GM18508 (cell line): ENCODE data around the gene IGF1R.
"Not testable (repeated sequence)": the region's sequence is repeated elsewhere in the genome, so short reads cannot be mapped to it uniquely, and the experiment has no call there.

Experiments used
- ATAC-seq: cut with Tn5 transposase; IDR thresholded peaks from one replicate; pipeline ENCODE4 v1.9.1; 2021; ENCODE audit warnings: moderate number of reproducible peaks; ENCODE audit not compliant: insufficient read depth, unreplicated experiment

IGF1R gene

DNA sequence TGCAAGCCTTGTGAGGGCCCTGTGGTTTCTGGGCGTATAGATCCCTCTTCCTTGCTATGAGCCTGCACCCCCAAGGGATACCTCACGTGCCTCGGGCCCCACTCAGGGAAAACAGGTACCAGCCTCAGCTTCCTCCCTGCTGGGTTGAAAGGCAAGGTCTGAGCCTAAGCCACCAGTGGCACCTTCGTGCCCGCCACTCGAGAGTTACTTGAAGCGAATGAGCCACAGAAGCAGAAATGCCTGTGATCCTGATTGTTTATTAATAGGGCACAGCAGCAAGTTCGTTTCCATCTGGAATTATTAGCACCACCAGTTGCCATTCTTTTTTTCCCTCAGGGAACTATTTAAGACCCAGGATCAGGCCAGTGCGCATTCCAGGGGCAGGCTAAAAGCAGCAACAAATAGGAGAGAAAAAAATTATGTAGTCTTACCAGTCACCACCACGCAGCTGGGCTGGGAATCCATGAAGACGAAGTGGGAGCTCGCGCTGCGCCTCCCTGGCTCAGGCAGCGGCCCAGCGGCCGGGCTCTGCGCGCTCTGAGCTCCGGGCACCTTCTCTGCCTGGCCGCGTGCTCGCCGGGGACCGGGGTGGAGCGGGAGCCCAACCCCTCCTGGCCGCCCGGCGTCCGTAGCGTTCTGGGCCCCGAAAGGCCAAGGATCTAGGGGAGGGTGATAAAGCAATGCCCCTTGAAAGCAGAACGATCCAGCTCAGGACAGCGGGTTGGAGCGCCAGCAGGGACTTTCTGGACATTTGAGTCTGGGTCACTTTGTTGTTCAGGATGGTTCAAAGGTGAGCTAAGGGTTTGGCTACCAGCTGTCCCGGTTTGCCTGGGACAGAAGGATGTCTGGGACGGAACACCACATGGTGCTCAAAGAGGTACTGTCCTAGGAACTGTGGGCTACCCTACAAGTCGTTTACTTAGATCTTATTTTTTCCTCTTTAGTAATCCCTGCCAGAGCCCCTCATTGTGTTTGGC is 356.9 kb downstream of the IGF1R start:
- not testable (repeated sequence) for ATAC-seq

DNA sequence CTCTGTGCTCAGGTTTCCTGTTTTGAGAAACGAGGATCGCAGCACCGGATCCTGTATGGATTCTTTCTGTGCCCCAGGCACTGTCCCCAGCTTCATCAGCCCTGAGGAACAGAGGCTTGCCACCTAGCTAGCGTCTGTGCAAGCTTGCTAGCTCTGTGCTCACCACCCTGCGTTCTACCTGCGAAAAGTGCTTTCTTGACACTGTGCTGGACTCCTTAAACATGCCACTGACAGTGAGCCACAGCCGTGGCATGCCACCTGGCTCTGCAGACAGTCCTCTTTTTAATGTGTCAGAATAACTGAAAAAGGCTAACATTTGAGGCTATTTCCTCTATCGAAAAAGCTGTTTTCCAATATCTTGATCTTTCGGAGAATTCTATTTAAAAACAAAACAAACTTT is 357.8 kb downstream of the IGF1R start:
- ATAC-seq = no peak

- no peak for ATAC-seq
Measured at GRCh38 chr15:99006904-99007495, 358.7 kb downstream of the IGF1R start.

DNA sequence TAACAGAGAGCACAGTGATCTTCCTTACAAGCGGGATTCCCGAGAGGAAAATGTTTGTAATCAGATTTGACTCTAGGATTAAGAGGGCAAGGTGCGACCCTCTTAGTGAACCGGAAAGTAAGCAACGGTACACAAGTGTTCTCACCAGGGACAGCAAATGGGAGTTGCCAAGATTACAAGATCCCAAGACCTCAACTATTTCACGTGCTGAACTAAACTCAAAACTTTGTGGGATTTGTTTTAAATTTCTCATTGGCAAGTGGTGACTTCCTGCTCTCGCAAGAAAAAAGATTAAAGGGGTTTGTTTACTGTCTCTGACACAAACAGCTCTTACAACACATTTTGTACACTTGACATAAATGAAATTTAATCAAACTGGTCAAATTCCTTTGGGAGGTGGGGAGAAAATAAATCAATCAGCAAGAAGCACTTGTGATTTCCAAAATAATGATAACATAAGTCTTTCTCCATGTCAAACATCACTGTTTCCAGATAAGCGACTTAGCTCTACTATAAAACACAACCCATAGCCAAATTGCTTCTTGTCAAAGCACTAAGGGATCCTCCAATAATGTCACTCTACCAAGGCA is 361.5 kb downstream of the IGF1R start:
- ATAC-seq = no peak

GRCh38 chr15:99010768-99011167 is 362.4 kb downstream of the IGF1R start:
- ATAC-seq = no peak
